Fibroblast of pulmonary artery (primary cell): ENCODE results near the gene TBCK.
"Not testable (repeated sequence)": the region's sequence is repeated elsewhere in the genome, so short reads cannot be mapped to it uniquely, and the experiment has no call there.

ENCODE experiments used
- DNase-seq: peaks from one replicate; pipeline ENCODE4 v3.0.0-alpha.2; 2010; ENCODE audit warnings: low read depth
- H3K4me3 ChIP-seq: replicated peaks from 2 replicates; pipeline ENCODE4 v1.5.1; 2011; ENCODE audit warnings: low read depth, mild to moderate bottlenecking, control low read depth, low read length, moderate library complexity
- CTCF ChIP-seq: IDR thresholded peaks from 2 replicates; pipeline ENCODE4 v1.5.1; 2011; ENCODE audit warnings: mild to moderate bottlenecking, control low read depth, low read length, inconsistent platforms; ENCODE audit errors: missing control alignments

TBCK gene

GRCh38 chr4:106240699-106241098 is 75.3 kb downstream of the TBCK start:
- TF ChIP-seq CTCF: no peak
- no peak for DNase-seq
- no peak overlapping the region for H3K4me3 ChIP-seq

- DNase-seq: peak; percentile 64
- TF ChIP-seq CTCF: peak; percentile 79
These were observed 77.1 kb downstream of the TBCK start for GRCh38 chr4:106238820-106239420.

GRCh38 chr4:106231931-106232330 is 84.1 kb downstream of the TBCK start:
- DNase-seq: peak; percentile 3
- no peak overlapping the region for H3K4me3 ChIP-seq
- no peak for TF ChIP-seq CTCF

More at GRCh38 chr4:106238820-106239420, 77.1 kb downstream of the TBCK start:
- H3K4me3 ChIP-seq: no peak overlapping the region

GRCh38 chr4:106222548-106222947 is 93.5 kb downstream of the TBCK start:
- DNase-seq: no peak
- H3K4me3 ChIP-seq: no peak overlapping the region
- no peak for TF ChIP-seq CTCF

- not testable (repeated sequence) for DNase-seq, H3K4me3 ChIP-seq
These were observed 102.7 kb downstream of the TBCK start for GRCh38 chr4:106213291-106213690.

GRCh38 chr4:106210021-106210420 is 106.0 kb downstream of the TBCK start:
- H3K4me3 ChIP-seq: no peak overlapping the region
- TF ChIP-seq CTCF: no peak
- DNase-seq: no peak

GRCh38 chr4:106208481-106209460 is 107.2 kb downstream of the TBCK start:
- no peak for DNase-seq
- TF ChIP-seq CTCF: no peak
- no peak overlapping the region for H3K4me3 ChIP-seq
